Smooth muscle cell (in vitro differentiated cells): ENCODE measurements around the gene TAGAP. TPM values are rescaled to one million over a fixed set of nuclear protein-coding genes. Genes with fewer than 3 reads are reported as not detected.

Source experiments
- DNase-seq: peaks from one replicate; lab custom pipeline; 2025; ENCODE audit not compliant: unreplicated experiment; lab: John Stamatoyannopoulos, UW
- H2AFZ ChIP-seq: fragments of 200-600 bp; sonication (generic); 2 replicates; pipeline ENCODE4 v1.6.0; 2016; ENCODE audit warnings: antibody characterized with exemption, low read depth, mild to moderate bottlenecking
- H3F3A ChIP-seq: fragments of 200-600 bp; sonication (generic); 2 replicates; pipeline ENCODE4 v1.6.0; 2017; ENCODE audit warnings: antibody characterized with exemption, low read depth
- H3K27ac ChIP-seq: fragments of 200-600 bp; sonication (generic); 2 replicates; pipeline ENCODE4 v1.5.1; 2016; ENCODE audit warnings: low read depth, mild to moderate bottlenecking
- H3K27me3 ChIP-seq: fragments of 200-600 bp; sonication (generic); 2 replicates; pipeline ENCODE4 v1.6.1; 2016; ENCODE audit warnings: low read depth, mild to moderate bottlenecking
- H3K36me3 ChIP-seq: fragments of 200-600 bp; sonication (generic); 2 replicates; pipeline ENCODE4 v1.5.1; 2016; ENCODE audit warnings: low read depth
- H3K4me1 ChIP-seq: fragments of 200-600 bp; sonication (generic); 2 replicates; pipeline ENCODE4 v1.5.1; 2016; ENCODE audit warnings: low read depth
- H3K4me2 ChIP-seq: fragments of 200-600 bp; sonication (generic); 2 replicates; pipeline ENCODE4 v1.6.0; 2016; ENCODE audit warnings: mild to moderate bottlenecking
- H3K4me3 ChIP-seq: fragments of 200-600 bp; sonication (generic); 2 replicates; pipeline ENCODE4 v1.5.1; 2016; ENCODE audit warnings: mild to moderate bottlenecking
- H3K79me2 ChIP-seq: fragments of 200-600 bp; sonication (generic); 2 replicates; pipeline ENCODE4 v1.6.0; 2016; ENCODE audit warnings: low read depth, mild to moderate bottlenecking
- H3K9ac ChIP-seq: fragments of 200-600 bp; sonication (generic); 2 replicates; pipeline ENCODE4 v1.6.0; 2016; ENCODE audit warnings: low read depth
- H3K9me3 ChIP-seq: fragments of 200-600 bp; sonication (generic); replicated peaks from 2 replicates; pipeline ENCODE4 v1.5.1; 2016; ENCODE audit warnings: low read depth
- H4K20me1 ChIP-seq: fragments of 200-600 bp; sonication (generic); 2 replicates; pipeline ENCODE4 v1.6.0; 2016; ENCODE audit warnings: low read depth
- CTCF ChIP-seq: fragments of 200-600 bp; sonication (generic); IDR thresholded peaks from 2 replicates; pipeline ENCODE4 v1.5.1; 2017; ENCODE audit warnings: borderline replicate concordance, mild to moderate bottlenecking, antibody characterized with exemption; ENCODE audit not compliant: insufficient read depth, poor library complexity, severe bottlenecking
- whole genome bisulfite sequencing: methylation state at CpG from one replicate; pipeline ENCODE4 v1.1.7; 2016; ENCODE audit warnings: low lambda C conversion rate; 5-methylcytosine and 5-hydroxymethylcytosine counted together
- polyA plus RNA-seq: library from polyadenylated mRNA; unstranded; fragments of >200 nt; fragmentation: Nextera tagmentation; extraction: Ambion mirVana; gene quantifications from 2 replicates; pipeline ENCODE4 v1.2.1, GENCODE V29; 2016
- total RNA-seq: library from RNA; depleted of rRNA; stranded (reverse); fragments of >200 nt; gene quantifications from 2 replicates; pipeline ENCODE4 v1.2.3, GENCODE V29; 2014

TAGAP gene
- total and polyA plus RNA-seq, 2 experiments from 2014 or later = not detected

DNA sequence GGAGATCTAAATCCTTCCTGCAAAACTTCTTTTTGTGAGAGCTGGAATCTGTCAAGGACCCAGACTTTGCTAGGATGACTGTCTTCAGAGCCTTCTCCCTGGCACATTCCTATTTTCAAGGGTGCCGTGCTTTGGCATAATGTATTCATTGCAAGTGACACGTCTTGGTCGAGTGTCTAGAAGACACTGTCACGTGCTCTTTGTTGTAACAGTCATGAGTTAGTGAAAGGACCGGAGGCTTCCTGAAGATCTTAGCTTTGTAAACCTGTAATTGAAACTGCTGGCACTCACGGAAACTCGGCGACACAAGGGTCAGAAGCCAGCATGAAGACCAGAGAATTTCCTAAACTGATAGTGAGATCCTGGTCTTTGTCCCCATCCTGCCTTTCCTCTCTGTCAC lies 19.7 kb upstream of the TAGAP start:
- no peak overlapping the region for H3K4me3 ChIP-seq
- no peaks in the 10 kb centered on the region for H3K79me2 ChIP-seq
- H3K4me2 ChIP-seq = no peak overlapping the region
- H3K9ac ChIP-seq = no peak overlapping the region
- no peaks in the 10 kb centered on the region for H3K9me3 ChIP-seq
- WGBS = 82% methylated on average over 8 of the region's 8 CpGs
- TF ChIP-seq CTCF = no peak
- H3K4me1 ChIP-seq = no peaks in the 10 kb centered on the region
- no peaks in the 10 kb centered on the region for H3F3A ChIP-seq
- no peak overlapping the region for H2AFZ ChIP-seq
- peaks cover 20% of the 10 kb centered on the region for H3K27me3 ChIP-seq
- H3K27ac ChIP-seq = no peak overlapping the region
- no peaks in the 10 kb centered on the region for H3K36me3 ChIP-seq
- DNase-seq = no peak
- no peaks in the 10 kb centered on the region for H4K20me1 ChIP-seq

- H3K36me3 ChIP-seq = no peaks in the 10 kb centered on the region
- H3K4me3 ChIP-seq = no peak overlapping the region
- H3K4me2 ChIP-seq = no peak overlapping the region
- H2AFZ ChIP-seq = no peak overlapping the region
- H3K9ac ChIP-seq = no peak overlapping the region
- H3K9me3 ChIP-seq = no peaks in the 10 kb centered on the region
- H4K20me1 ChIP-seq = no peaks in the 10 kb centered on the region
- DNase-seq = no peak
- H3F3A ChIP-seq = no peaks in the 10 kb centered on the region
- no peak for TF ChIP-seq CTCF
- no peaks in the 10 kb centered on the region for H3K4me1 ChIP-seq
- H3K27me3 ChIP-seq = peaks cover 11% of the 10 kb centered on the region
- 91% methylated on average over 6 of the region's 6 CpGs for WGBS
- H3K79me2 ChIP-seq = no peaks in the 10 kb centered on the region
- no peak overlapping the region for H3K27ac ChIP-seq
These were observed 18.8 kb upstream of the TAGAP start for GRCh38 chr6:159063549-159063948.

DNA sequence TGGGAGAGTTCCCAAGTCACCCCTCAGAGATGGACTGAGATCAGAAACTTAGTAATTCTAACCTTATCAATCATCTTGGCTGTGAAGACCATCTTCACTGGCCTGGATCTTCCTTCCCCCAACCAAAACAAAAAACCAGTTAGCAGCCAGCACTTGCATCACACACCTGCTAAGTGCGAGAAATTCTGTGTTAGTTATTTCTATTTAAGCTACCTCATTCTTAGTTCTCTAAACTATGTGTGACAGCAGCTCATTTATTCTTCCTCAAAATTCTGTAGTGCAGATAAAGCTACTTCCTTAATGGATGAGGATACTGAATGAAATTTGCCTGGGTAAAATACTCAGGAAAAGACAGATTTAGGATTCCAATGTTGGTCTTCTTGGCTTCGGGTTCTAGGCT lies 18.2 kb upstream of the TAGAP start:
- no peak overlapping the region for H3K4me2 ChIP-seq
- no peaks in the 10 kb centered on the region for H3K36me3 ChIP-seq
- H3K9ac ChIP-seq = no peak overlapping the region
- 85% methylated on average over 2 of the region's 2 CpGs for WGBS
- H3K9me3 ChIP-seq = no peaks in the 10 kb centered on the region
- H3K4me1 ChIP-seq = no peaks in the 10 kb centered on the region
- no peak for TF ChIP-seq CTCF
- H3K4me3 ChIP-seq = no peak overlapping the region
- no peak overlapping the region for H2AFZ ChIP-seq
- H4K20me1 ChIP-seq = no peaks in the 10 kb centered on the region
- H3K27ac ChIP-seq = no peak overlapping the region
- H3K79me2 ChIP-seq = no peaks in the 10 kb centered on the region
- DNase-seq = no peak
- no peaks in the 10 kb centered on the region for H3F3A ChIP-seq
- peaks cover 8% of the 10 kb centered on the region for H3K27me3 ChIP-seq

DNA sequence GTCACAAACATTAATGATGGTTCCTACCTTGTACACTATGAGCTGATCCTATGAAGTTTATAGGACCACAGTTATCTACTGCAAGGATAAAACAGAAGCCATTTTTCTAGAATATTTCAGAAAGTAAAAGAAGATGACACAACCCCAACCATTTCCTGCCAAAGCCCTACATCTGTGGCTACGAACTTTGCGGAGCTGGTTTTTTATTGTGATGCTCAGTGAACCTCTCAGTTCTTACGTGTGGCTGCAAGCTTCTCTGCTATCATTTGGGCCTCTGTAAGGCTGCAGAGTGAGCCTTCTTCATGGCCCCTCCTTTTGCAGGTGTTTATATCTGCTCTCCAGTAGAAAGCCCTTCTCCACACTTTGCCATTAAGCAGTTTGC lies 17.8 kb upstream of the TAGAP start:
- H3K9ac ChIP-seq = no peak overlapping the region
- no peaks in the 10 kb centered on the region for H3F3A ChIP-seq
- no peak for DNase-seq
- 80% methylated on average over 3 of the region's 3 CpGs for WGBS
- H3K4me2 ChIP-seq = no peak overlapping the region
- no peaks in the 10 kb centered on the region for H3K36me3 ChIP-seq
- no peaks in the 10 kb centered on the region for H4K20me1 ChIP-seq
- no peaks in the 10 kb centered on the region for H3K4me1 ChIP-seq
- no peak overlapping the region for H3K4me3 ChIP-seq
- H2AFZ ChIP-seq = no peak overlapping the region
- TF ChIP-seq CTCF = no peak
- H3K79me2 ChIP-seq = no peaks in the 10 kb centered on the region
- H3K9me3 ChIP-seq = no peaks in the 10 kb centered on the region
- no peak overlapping the region for H3K27ac ChIP-seq
- H3K27me3 ChIP-seq = peaks cover 8% of the 10 kb centered on the region
